Stimulated activated memory B cell treated with anti-CD40 and anti-IgM and Interleukin-4, amounts not matched to agents 10 μg/mL and 1 μg/mL and 100 μg/mL, for 72 hours (primary cell): ENCODE measurements around the gene FAM209B.
"Not testable (repeated sequence)": the region's sequence is repeated elsewhere in the genome, so short reads cannot be mapped to it uniquely, and the experiment has no call there.

Experiments used
- ATAC-seq: fragments of 150-1000 bp; cut with Tn5 transposase; 2 replicates; pipeline ENCODE4 v1.10.0; 2021
- H3K27ac Mint-ChIP-seq: one replicate; pipeline ENCODE4 v1.8.0; 2022; ENCODE audit warnings: mild to moderate bottlenecking, mixed read lengths
- H3K27me3 Mint-ChIP-seq: one replicate; pipeline ENCODE4 v1.8.0; 2022; ENCODE audit warnings: mixed read lengths
- H3K36me3 Mint-ChIP-seq: one replicate; pipeline ENCODE4 v1.8.0; 2022; ENCODE audit warnings: mixed read lengths
- H3K4me1 Mint-ChIP-seq: one replicate; pipeline ENCODE4 v1.8.0; 2022; ENCODE audit warnings: mixed read lengths
- H3K4me3 Mint-ChIP-seq: one replicate; pipeline ENCODE4 v1.8.0; 2022; ENCODE audit warnings: mild to moderate bottlenecking, moderate library complexity, mixed read lengths
- H3K9me3 Mint-ChIP-seq: one replicate; pipeline ENCODE4 v1.8.0; 2022; ENCODE audit warnings: mixed read lengths

Gene FAM209B

GRCh38 chr20:56519551-56519950 is 13.5 kb upstream of the FAM209B start:
- no peak overlapping the region for H3K27ac Mint-ChIP-seq
- no peak for ATAC-seq
- peaks cover 21% of the 10 kb centered on the region for H3K9me3 Mint-ChIP-seq
- H3K36me3 Mint-ChIP-seq, result peaks cover 72% of the 10 kb centered on the region
- H3K4me1 Mint-ChIP-seq, result no peaks in the 10 kb centered on the region
- no peak overlapping the region for H3K4me3 Mint-ChIP-seq
- H3K27me3 Mint-ChIP-seq, result no peaks in the 10 kb centered on the region

DNA sequence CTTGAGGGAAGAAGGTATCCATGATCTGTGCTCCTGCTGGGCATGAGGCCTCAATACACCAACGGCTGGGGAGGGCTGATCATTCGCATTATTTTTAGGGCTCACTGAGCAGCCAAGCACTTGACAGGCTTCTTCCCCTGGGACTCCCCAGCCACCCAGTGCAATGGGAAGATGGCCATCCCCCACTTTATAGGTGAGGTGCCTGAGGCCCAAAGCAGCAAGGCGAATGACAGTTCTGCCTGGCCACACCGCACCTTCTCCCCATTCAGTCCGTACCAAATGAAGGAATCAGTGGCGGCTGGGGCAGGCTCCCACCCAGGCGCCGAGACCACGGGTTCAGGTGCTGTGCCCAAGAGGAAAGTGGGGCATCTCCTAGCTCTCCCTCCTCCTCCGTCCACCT is 12.9 kb upstream of the FAM209B start:
- Mint-ChIP-seq H3K27me3 (no peaks in the 10 kb centered on the region), H3K36me3 (peaks cover 66% of the 10 kb centered on the region), H3K4me3 (no peak overlapping the region), H3K4me1 (no peaks in the 10 kb centered on the region), H3K27ac (no peak overlapping the region), H3K9me3 (peaks cover 21% of the 10 kb centered on the region)
- no peak for ATAC-seq

DNA sequence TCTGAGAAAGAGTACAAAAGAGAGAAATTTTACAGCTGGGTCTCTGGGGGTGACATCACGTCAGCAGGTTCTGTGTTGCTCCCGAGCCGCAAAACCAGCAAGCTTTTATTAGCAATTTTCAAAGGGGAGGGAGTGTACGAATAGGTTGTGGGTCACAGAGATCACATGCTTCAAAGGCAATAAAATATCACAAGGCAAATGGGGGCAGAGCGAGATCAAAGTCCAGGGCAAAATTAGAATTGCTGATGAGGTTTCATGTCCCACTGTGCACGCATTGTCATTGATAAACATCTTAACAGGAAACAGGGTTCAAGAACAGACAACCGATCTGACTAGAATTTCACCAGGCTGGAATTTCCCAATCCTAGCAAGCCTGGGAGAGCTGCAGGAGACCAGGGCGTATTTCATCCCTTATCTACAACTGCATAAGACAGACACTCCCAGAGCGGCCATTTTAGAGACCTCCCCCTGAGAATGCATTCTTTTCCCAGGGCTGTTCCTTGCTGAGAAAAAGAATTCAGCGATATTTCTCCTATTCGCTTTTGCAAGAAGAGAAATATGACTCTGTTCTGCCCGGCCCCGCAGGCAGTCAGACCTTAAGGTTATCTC is 12.2 kb upstream of the FAM209B start:
- H3K4me1 Mint-ChIP-seq, ATAC-seq, H3K27ac Mint-ChIP-seq, H3K4me3 Mint-ChIP-seq, H3K27me3 Mint-ChIP-seq: not testable (repeated sequence)
- H3K36me3 Mint-ChIP-seq, result peaks cover 59% of the 10 kb centered on the region
- peaks cover 21% of the 10 kb centered on the region for H3K9me3 Mint-ChIP-seq

DNA sequence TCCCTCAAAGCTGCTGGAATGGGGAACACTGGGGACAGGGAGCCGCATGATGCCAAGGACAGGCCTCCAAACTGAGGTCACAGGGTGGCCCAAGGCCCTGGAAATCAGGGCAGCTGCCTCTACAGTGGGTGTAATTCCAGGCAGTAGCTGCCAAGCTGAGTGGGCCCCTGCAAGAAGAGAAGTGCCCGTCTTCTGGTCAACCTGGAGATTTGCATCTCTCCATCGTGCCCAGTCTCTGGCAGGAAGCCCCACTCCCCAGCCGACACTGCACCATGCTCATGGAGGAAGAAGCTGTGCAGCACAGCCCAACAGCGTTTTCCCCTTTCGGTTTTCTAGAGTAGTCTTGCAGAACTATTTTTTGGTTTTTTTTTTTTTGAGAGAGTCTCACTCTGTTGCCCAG is 10.7 kb upstream of the FAM209B start:
- no peaks in the 10 kb centered on the region for H3K27me3 Mint-ChIP-seq
- no peaks in the 10 kb centered on the region for H3K4me1 Mint-ChIP-seq
- H3K36me3 Mint-ChIP-seq, result peaks cover 45% of the 10 kb centered on the region
- H3K4me3 Mint-ChIP-seq, result no peak overlapping the region
- H3K9me3 Mint-ChIP-seq, result peaks cover 21% of the 10 kb centered on the region
- ATAC-seq, result no peak
- H3K27ac Mint-ChIP-seq, result no peak overlapping the region

DNA sequence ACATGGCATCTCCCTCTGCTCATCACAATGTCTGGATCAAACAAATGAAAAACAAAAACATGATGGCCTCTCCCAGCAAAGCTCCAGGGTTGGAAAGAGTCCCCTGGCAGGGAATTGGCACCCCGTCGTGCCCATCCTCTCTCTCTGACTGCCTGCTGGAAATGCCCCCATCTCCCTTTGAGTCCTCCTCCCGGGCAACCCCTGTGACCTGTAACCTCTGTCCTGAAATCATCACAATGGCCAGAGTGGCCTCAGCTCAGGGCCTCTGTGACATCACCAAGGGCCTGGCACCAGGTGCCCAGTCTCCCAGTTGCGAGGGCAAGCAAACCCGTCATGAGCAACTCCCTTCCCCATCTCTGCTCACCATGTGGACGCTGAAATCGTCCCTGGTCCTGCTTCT is 8.6 kb upstream of the FAM209B start, which contains the start of gene FAM209A:
FAM209A (plus strand) TSS at position 301 of the 400 bp plus-strand sequence; CDS start at position 366, 65 bp downstream.
- not testable (repeated sequence) for ATAC-seq, H3K4me3 Mint-ChIP-seq, H3K4me1 Mint-ChIP-seq, H3K27ac Mint-ChIP-seq, H3K27me3 Mint-ChIP-seq
- peaks cover 24% of the 10 kb centered on the region for H3K36me3 Mint-ChIP-seq
- H3K9me3 Mint-ChIP-seq, result peaks cover 11% of the 10 kb centered on the region

GRCh38 chr20:56527521-56527920 is 5.5 kb upstream of the FAM209B start:
- no peak overlapping the region for H3K4me3 Mint-ChIP-seq
- H3K9me3 Mint-ChIP-seq, result peaks cover 3% of the 10 kb centered on the region
- no peak overlapping the region for H3K27ac Mint-ChIP-seq
- no peak for ATAC-seq
- no peaks in the 10 kb centered on the region for H3K36me3 Mint-ChIP-seq
- no peaks in the 10 kb centered on the region for H3K27me3 Mint-ChIP-seq
- no peaks in the 10 kb centered on the region for H3K4me1 Mint-ChIP-seq

GRCh38 chr20:56537997-56538396 is 5.0 kb downstream of the FAM209B start:
- Mint-ChIP-seq H3K4me3 (no peak overlapping the region), H3K36me3 (peaks cover 14% of the 10 kb centered on the region), H3K27ac (no peak overlapping the region), H3K4me1 (no peaks in the 10 kb centered on the region), H3K9me3 (no peaks in the 10 kb centered on the region), H3K27me3 (no peaks in the 10 kb centered on the region)
- no peak for ATAC-seq

GRCh38 chr20:56540415-56540814 is 7.4 kb downstream of the FAM209B start:
- H3K27ac Mint-ChIP-seq, result no peak overlapping the region
- H3K4me3 Mint-ChIP-seq, result no peak overlapping the region
- peaks cover 6% of the 10 kb centered on the region for H3K36me3 Mint-ChIP-seq
- ATAC-seq, result no peak
- no peaks in the 10 kb centered on the region for H3K27me3 Mint-ChIP-seq
- H3K9me3 Mint-ChIP-seq, result no peaks in the 10 kb centered on the region
- H3K4me1 Mint-ChIP-seq, result no peaks in the 10 kb centered on the region

GRCh38 chr20:56542489-56543030 is 9.5 kb downstream of the FAM209B start:
- no peaks in the 10 kb centered on the region for H3K36me3 Mint-ChIP-seq
- H3K4me3 Mint-ChIP-seq, result no peak overlapping the region
- ATAC-seq, result no peak
- H3K27ac Mint-ChIP-seq, result no peak overlapping the region
- H3K9me3 Mint-ChIP-seq, result no peaks in the 10 kb centered on the region
- no peaks in the 10 kb centered on the region for H3K4me1 Mint-ChIP-seq
- no peaks in the 10 kb centered on the region for H3K27me3 Mint-ChIP-seq

- H3K27ac Mint-ChIP-seq, result no peak overlapping the region
- H3K9me3 Mint-ChIP-seq, result no peaks in the 10 kb centered on the region
- no peaks in the 10 kb centered on the region for H3K36me3 Mint-ChIP-seq
- no peak overlapping the region for H3K4me3 Mint-ChIP-seq
- ATAC-seq, result no peak
- H3K27me3 Mint-ChIP-seq, result no peaks in the 10 kb centered on the region
- H3K4me1 Mint-ChIP-seq, result peaks cover 24% of the 10 kb centered on the region
Observed at GRCh38 chr20:56551571-56551970, 18.5 kb downstream of the FAM209B start.

DNA sequence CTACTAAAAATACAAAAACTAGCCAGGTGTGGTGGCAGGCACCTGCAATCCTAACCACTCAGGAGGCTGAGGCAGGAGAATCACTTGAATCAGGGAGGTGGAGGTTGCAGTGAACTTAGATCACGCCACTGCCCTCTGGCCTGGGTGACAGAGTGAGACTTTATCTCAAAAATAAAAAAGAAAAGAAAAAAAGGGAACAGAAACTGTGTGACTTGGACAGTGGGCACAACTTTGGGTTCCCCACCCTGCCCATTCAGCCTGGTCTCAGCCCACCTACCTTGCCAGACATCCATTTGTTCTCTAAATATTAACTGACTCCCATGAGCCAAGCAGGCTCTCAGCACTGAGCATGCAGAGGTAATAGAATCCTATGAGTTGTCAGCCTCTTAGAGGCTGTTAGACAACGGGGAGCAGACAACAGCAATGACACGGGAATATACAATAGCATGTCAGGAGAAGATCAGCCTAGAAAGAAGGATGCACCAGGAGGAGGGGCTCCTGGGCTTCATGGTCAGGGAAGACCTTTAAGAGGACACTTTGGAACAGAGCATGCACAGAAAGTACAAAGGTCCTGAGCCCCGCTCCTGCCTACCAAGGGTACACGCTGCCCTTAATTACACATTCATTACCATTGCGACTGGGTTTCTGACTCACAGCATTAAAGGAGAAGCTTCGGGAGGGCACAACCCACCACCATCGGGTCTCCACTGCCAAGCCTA is 20.0 kb downstream of the FAM209B start:
- ATAC-seq, result peak; percentile 53
- Mint-ChIP-seq H3K27ac (no peak overlapping the region), H3K27me3 (no peaks in the 10 kb centered on the region), H3K4me3 (no peak overlapping the region), H3K9me3 (no peaks in the 10 kb centered on the region), H3K4me1 (peaks cover 24% of the 10 kb centered on the region), H3K36me3 (no peaks in the 10 kb centered on the region)

DNA sequence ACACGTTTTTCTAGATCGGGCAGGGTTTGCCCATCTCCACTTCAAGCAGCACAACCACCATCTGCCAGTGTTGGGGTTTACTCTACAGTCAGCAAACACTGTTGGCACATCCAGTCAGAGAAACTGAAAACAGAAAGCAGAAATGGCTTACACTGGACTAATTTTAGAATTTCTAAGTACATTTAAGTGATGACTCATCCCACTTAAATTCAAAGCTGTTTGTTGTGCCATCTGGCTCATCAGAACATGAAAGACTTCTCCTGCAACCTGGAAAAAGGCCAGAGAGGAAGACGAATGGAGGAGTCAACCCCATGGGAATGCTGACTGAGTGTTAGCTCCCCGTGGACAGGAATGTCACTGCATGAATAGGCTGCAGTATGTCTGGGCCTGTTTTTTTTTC is 21.8 kb downstream of the FAM209B start:
- Mint-ChIP-seq H3K9me3 (no peaks in the 10 kb centered on the region), H3K27me3 (no peaks in the 10 kb centered on the region), H3K4me1 (peaks cover 24% of the 10 kb centered on the region), H3K27ac (peak overlapping the region; percentile 66), H3K4me3 (no peak overlapping the region), H3K36me3 (no peaks in the 10 kb centered on the region)
- peak; percentile 79 for ATAC-seq

GRCh38 chr20:56558968-56559367 is 25.9 kb downstream of the FAM209B start:
- Mint-ChIP-seq H3K27ac (no peak overlapping the region), H3K36me3 (no peaks in the 10 kb centered on the region), H3K4me3 (no peak overlapping the region), H3K9me3 (no peaks in the 10 kb centered on the region), H3K4me1 (peaks cover 13% of the 10 kb centered on the region), H3K27me3 (no peaks in the 10 kb centered on the region)
- no peak for ATAC-seq

- ATAC-seq, result peak; percentile 12
- not testable (repeated sequence) for H3K27ac Mint-ChIP-seq, H3K36me3 Mint-ChIP-seq, H3K27me3 Mint-ChIP-seq, H3K9me3 Mint-ChIP-seq, H3K4me3 Mint-ChIP-seq, H3K4me1 Mint-ChIP-seq
Observed at GRCh38 chr20:56564526-56564925, 31.5 kb downstream of the FAM209B start.

DNA sequence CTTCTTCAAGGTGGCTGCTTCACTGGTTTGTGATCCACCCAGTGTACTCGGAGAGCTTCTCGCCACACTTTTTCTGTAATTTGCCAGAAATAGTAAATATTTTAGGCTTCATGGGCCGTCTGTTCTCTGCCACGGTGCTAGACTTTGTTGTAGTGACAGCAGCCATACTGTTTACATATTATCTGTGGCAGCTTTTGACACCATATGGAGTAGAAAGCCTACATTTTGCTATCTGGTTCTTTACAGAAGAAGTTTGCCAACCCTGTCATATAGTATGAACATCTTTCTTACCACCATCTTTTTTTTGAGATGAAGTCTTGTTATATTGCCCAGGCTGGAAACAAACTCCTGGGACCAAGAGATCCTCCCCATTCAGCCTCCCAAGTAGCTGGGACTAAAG is 32.5 kb downstream of the FAM209B start:
- H3K36me3 Mint-ChIP-seq, result no peaks in the 10 kb centered on the region
- no peaks in the 10 kb centered on the region for H3K9me3 Mint-ChIP-seq
- H3K27ac Mint-ChIP-seq, result no peak overlapping the region
- H3K4me1 Mint-ChIP-seq, result no peaks in the 10 kb centered on the region
- ATAC-seq, result no peak
- no peak overlapping the region for H3K4me3 Mint-ChIP-seq
- peaks cover 17% of the 10 kb centered on the region for H3K27me3 Mint-ChIP-seq

GRCh38 chr20:56566621-56567020 is 33.6 kb downstream of the FAM209B start:
- Mint-ChIP-seq H3K27ac (no peak overlapping the region), H3K4me1 (no peaks in the 10 kb centered on the region), H3K9me3 (no peaks in the 10 kb centered on the region), H3K27me3 (peaks cover 28% of the 10 kb centered on the region), H3K36me3 (no peaks in the 10 kb centered on the region), H3K4me3 (no peak overlapping the region)
- no peak for ATAC-seq
